H1 (cell line): ENCODE results near the gene RCL1. TPM values are rescaled to one million over a fixed set of nuclear protein-coding genes. Genes with fewer than 3 reads are reported as not detected.

Source experiments
- CTCF ChIA-PET: fragments of 300-600 bp; sonication (Branson Sonifier 250); formaldehyde crosslinking; loops from one replicate; lab custom pipeline; 2021; ENCODE audit not compliant: partially characterized antibody; lab: Charles Lee
- POLR2A ChIA-PET: fragments of 300-600 bp; sonication (Branson Sonifier 250); formaldehyde crosslinking; loops from one replicate; lab custom pipeline; 2021; ENCODE audit warnings: inconsistent platforms; ENCODE audit not compliant: partially characterized antibody; lab: Charles Lee
- DNase-seq, 2 experiments: peaks; one replicate each; pipeline versions ENCODE4 v3.0.0 to v3.0.0-alpha.2; 2010 to 2022; ENCODE audit warnings: low spot score in 2 of 2, low read depth in 1 of 2, mixed read lengths in 1 of 2
- FAIRE-seq: peaks from 2 replicates; lab custom pipeline; 2011; peaks lifted over from hg19 to GRCh38; lab: Jason Lieb, UNC
- H2AFZ ChIP-seq: 2 replicates; pipeline ENCODE4 v1.8.1; 2012; ENCODE audit warnings: low read length, inconsistent platforms
- H2AK5ac ChIP-seq: 2 replicates; pipeline ENCODE4 v1.6.1; 2013; ENCODE audit warnings: low read depth, low read length
- H2BK120ac ChIP-seq: replicated peaks from 2 replicates; pipeline ENCODE3; 2013; ENCODE audit warnings: low read depth, low read length, inconsistent platforms
- H2BK12ac ChIP-seq: 2 replicates; pipeline ENCODE4 v1.6.1; 2013; ENCODE audit warnings: low read depth, low read length
- H2BK15ac ChIP-seq: 2 replicates; pipeline ENCODE4 v1.6.1; 2013; ENCODE audit warnings: low read length
- H2BK20ac ChIP-seq: 2 replicates; pipeline ENCODE4 v1.6.1; 2013; ENCODE audit warnings: low read length
- H2BK5ac ChIP-seq: 2 replicates; pipeline ENCODE4 v1.6.1; 2013; ENCODE audit warnings: low read depth, low read length
- H3K14ac ChIP-seq: 2 replicates; pipeline ENCODE4 v1.6.1; 2013; ENCODE audit warnings: inconsistent platforms; ENCODE audit not compliant: insufficient read length
- H3K18ac ChIP-seq: 2 replicates; pipeline ENCODE4 v1.6.1; 2013; ENCODE audit warnings: low read length; ENCODE audit errors: extremely low read depth
- H3K23ac ChIP-seq: 2 replicates; pipeline ENCODE4 v1.6.1; 2013; ENCODE audit warnings: inconsistent platforms; ENCODE audit not compliant: insufficient read length
- H3K23me2 ChIP-seq: 2 replicates; pipeline ENCODE4 v1.6.1; 2013; ENCODE audit warnings: low read depth, low read length
- H3K27ac ChIP-seq: 2 replicates; pipeline ENCODE4 v1.6.1; 2011; ENCODE audit warnings: low read depth, low read length, inconsistent platforms
- H3K27me3 ChIP-seq, 4 experiments: replicated peaks in 1 of 4; 1 replicate in 1 of 4; 2 replicates in 3 of 4; pipeline versions ENCODE4 v1.6.1 to v1.8.1; 2011 to 2013; ENCODE audit warnings: low read length in 3 of 4, mild to moderate bottlenecking in 3 of 4, inconsistent platforms in 2 of 4, mixed read lengths in 2 of 4, moderate library complexity in 1 of 4; ENCODE audit not compliant: control insufficient read depth in 3 of 4, insufficient read depth in 3 of 4; ENCODE audit errors: extremely low read depth in 1 of 4
- H3K36me3 ChIP-seq, 4 experiments: 2 replicates each; pipeline versions ENCODE4 v1.6.1 to v1.8.1; 2011 to 2013; ENCODE audit warnings: mild to moderate bottlenecking in 4 of 4, low read length in 3 of 4, moderate library complexity in 2 of 4, control low read depth in 1 of 4, inconsistent platforms in 1 of 4; ENCODE audit not compliant: insufficient read depth in 4 of 4, control insufficient read depth in 2 of 4
- H3K4ac ChIP-seq: replicated peaks from 2 replicates; pipeline ENCODE3; 2013; ENCODE audit warnings: low read length, low read depth, mixed read lengths, inconsistent platforms; ENCODE audit not compliant: insufficient read length
- H3K4me1 ChIP-seq, 4 experiments: replicated peaks in 1 of 4; 1 replicate in 1 of 4; 2 replicates in 3 of 4; pipeline versions ENCODE4 v1.6.1 to v1.8.1; 2011 to 2013; ENCODE audit warnings: low read length in 3 of 4, inconsistent platforms in 2 of 4, mixed read lengths in 1 of 4; ENCODE audit not compliant: insufficient read depth in 4 of 4, control insufficient read depth in 3 of 4
- H3K4me2 ChIP-seq, 2 experiments: 2 replicates each; pipeline versions ENCODE4 v1.6.1 to v1.8.1; 2011 to 2013; ENCODE audit warnings: low read depth in 2 of 2, low read length in 2 of 2, control low read depth in 1 of 2, inconsistent platforms in 1 of 2, mild to moderate bottlenecking in 1 of 2; ENCODE audit not compliant: insufficient read depth in 1 of 2
- H3K4me3 ChIP-seq, 4 experiments: fragments of 200-600, 300-600 bp in 1 of 4; sonication (generic), shearing (Covaris generic), sonication (Bioruptor Twin) in 1 of 4; 2 replicates each; pipeline versions ENCODE4 v1.5.1 to v1.8.1; 2011 to 2016; ENCODE audit warnings: low read length in 4 of 4, low read depth in 3 of 4, control low read depth in 2 of 4, inconsistent platforms in 2 of 4, mild to moderate bottlenecking in 2 of 4, mixed read lengths in 1 of 4, moderate library complexity in 1 of 4; ENCODE audit not compliant: insufficient read depth in 2 of 4; ENCODE audit errors: extremely low read depth in 1 of 4
- H3K56ac ChIP-seq: replicated peaks from 2 replicates; pipeline ENCODE3; 2013; ENCODE audit warnings: low read depth, mild to moderate bottlenecking, mixed read lengths, low read length, inconsistent platforms; ENCODE audit not compliant: insufficient read length
- H3K79me1 ChIP-seq: 2 replicates; pipeline ENCODE4 v1.6.1; 2013; ENCODE audit warnings: low read depth, low read length, control low read depth
- H3K79me2 ChIP-seq, 2 experiments: 2 replicates each; pipeline versions ENCODE4 v1.6.1 to v1.8.1; 2012 to 2013; ENCODE audit warnings: low read length in 2 of 2, mild to moderate bottlenecking in 2 of 2, inconsistent platforms in 1 of 2; ENCODE audit not compliant: insufficient read depth in 2 of 2, control insufficient read depth in 1 of 2
- H3K9ac ChIP-seq, 4 experiments: replicated peaks in 1 of 4; 1 replicate in 1 of 4; 2 replicates in 3 of 4; pipeline versions ENCODE4 v1.6.1 to v1.8.1; 2011 to 2013; ENCODE audit warnings: low read depth in 3 of 4, low read length in 3 of 4, control low read depth in 2 of 4, mild to moderate bottlenecking in 2 of 4, moderate library complexity in 2 of 4, inconsistent platforms in 1 of 4; ENCODE audit errors: extremely low read depth in 1 of 4
- H3K9me3 ChIP-seq, 2 experiments: 2 replicates each; pipeline versions ENCODE4 v1.6.1 to v1.8.1; 2012 to 2013; ENCODE audit warnings: mild to moderate bottlenecking in 2 of 2, moderate library complexity in 2 of 2, control low read depth in 1 of 2, inconsistent platforms in 1 of 2, low read depth in 1 of 2, low read length in 1 of 2, mixed read lengths in 1 of 2; ENCODE audit not compliant: insufficient read depth in 2 of 2
- H4K20me1 ChIP-seq, 2 experiments: replicated peaks in 1 of 2; 2 replicates each; pipeline versions ENCODE3 to v1.8.1; 2011 to 2013; ENCODE audit warnings: inconsistent platforms in 2 of 2, low read length in 2 of 2, mild to moderate bottlenecking in 1 of 2; ENCODE audit not compliant: insufficient read depth in 2 of 2, control insufficient read depth in 1 of 2
- H4K5ac ChIP-seq: 2 replicates; pipeline ENCODE4 v1.6.1; 2013; ENCODE audit warnings: low read length, low read depth, mixed read lengths, inconsistent platforms; ENCODE audit not compliant: insufficient read length
- H4K8ac ChIP-seq: 2 replicates; pipeline ENCODE4 v1.8.0; 2013; ENCODE audit warnings: mild to moderate bottlenecking, moderate library complexity, low read length, inconsistent platforms; ENCODE audit not compliant: insufficient read depth; ENCODE audit errors: extremely low read depth
- H4K91ac ChIP-seq: replicated peaks from 2 replicates; pipeline ENCODE3; 2013; ENCODE audit warnings: low read length, mixed read lengths, inconsistent platforms; ENCODE audit not compliant: insufficient read length
- CBX8 ChIP-seq: fragments of 300-800, 300-1000 bp; sonication (generic); IDR thresholded peaks from 2 replicates; pipeline ENCODE4 v1.7.1; 2016; ENCODE audit warnings: low read depth, low read length, borderline replicate concordance
- EGR1 ChIP-seq: IDR thresholded peaks from 2 replicates; pipeline ENCODE4 v1.6.1; 2011; ENCODE audit warnings: low read depth, low read length, borderline replicate concordance
- GABPA ChIP-seq: IDR thresholded peaks from 2 replicates; pipeline ENCODE4 v1.6.1; 2011; ENCODE audit warnings: mild to moderate bottlenecking, low read length, moderate library complexity, borderline replicate concordance; ENCODE audit not compliant: insufficient read depth
- KDM1A ChIP-seq: fragments of 200-600, 300-600 bp; sonication (generic); IDR thresholded peaks from 2 replicates; pipeline ENCODE4 v1.7.1; 2016; ENCODE audit warnings: mild to moderate bottlenecking, low read length, borderline replicate concordance
- RFX5 ChIP-seq: IDR thresholded peaks from 2 replicates; pipeline ENCODE4 v1.6.1; 2011; ENCODE audit warnings: low read depth, low read length, improper control_type of control experiment, borderline replicate concordance
- RNF2 ChIP-seq: fragments of 200-900, 300-1000 bp; sonication (generic); IDR thresholded peaks from 2 replicates; pipeline ENCODE4 v1.7.1; 2016; ENCODE audit warnings: borderline replicate concordance, low read depth, mild to moderate bottlenecking, antibody characterized with exemption, low read length; ENCODE audit not compliant: poor library complexity, severe bottlenecking; ENCODE audit errors: missing control alignments
- RXRA ChIP-seq: IDR thresholded peaks from 2 replicates; pipeline ENCODE4 v1.6.1; 2011; ENCODE audit warnings: low read depth, mild to moderate bottlenecking, low read length, moderate library complexity; ENCODE audit not compliant: insufficient read depth
- SIN3A ChIP-seq, 2 experiments: IDR thresholded peaks in 1 of 2; conservative IDR thresholded peaks in 1 of 2; 2 replicates each; pipeline ENCODE4 v1.6.1; 2011 to 2012; ENCODE audit warnings: low read length in 2 of 2, improper control_type of control experiment in 1 of 2, low read depth in 1 of 2, mild to moderate bottlenecking in 1 of 2
- WGBS, 2 experiments: shearing (Covaris generic) in 1 of 2; methylation state at CpG; one replicate each; pipeline versions ENCODE4 v1.1.6 to v1.1.7; 2013 to 2015; ENCODE audit warnings: low lambda C conversion rate in 2 of 2, mixed read lengths in 2 of 2, inconsistent platforms in 1 of 2, low coverage in 1 of 2, missing lambda C conversion rate in 1 of 2; ENCODE audit not compliant: insufficient replicate concordance in 2 of 2, insufficient coverage in 1 of 2, insufficient read length in 1 of 2; ENCODE audit errors: extremely low coverage in 1 of 2, missing lambda C conversion rate in 1 of 2; 5-methylcytosine and 5-hydroxymethylcytosine counted together
- polyA plus RNA-seq, 7 experiments: library from polyadenylated mRNA; depleted of rRNA in 3 of 7; stranded (reverse) in 5 of 7; unstranded in 2 of 7; fragments of >200 nt in 5 of 7; fragments of 200-250 nt in 2 of 7; gene quantifications; 1 replicate in 5 of 7; 2 replicates in 1 of 7; 4 replicates in 1 of 7; pipeline versions ENCODE4 v1.2.1 to v1.2.3, GENCODE V29; 2011 to 2013; ENCODE audit warnings: missing spikeins in 2 of 7, mixed read lengths in 2 of 7
- total RNA-seq: library from RNA; stranded (reverse); fragmentation: NEBNext Ultra II Directional; extraction: Animal tissue kit (Norgen Biotek cat#: 25700); gene quantifications from 2 replicates; pipeline ENCODE4 v1.2.1, GENCODE V29; 2021
- TF ChIP-seq, protein P1 (sequence below): IDR thresholded peaks from 2 replicates; pipeline ENCODE4 v1.6.1; 2011; ENCODE audit warnings: low read length, improper control_type of control experiment
- TF ChIP-seq, protein P2 (sequence below): IDR thresholded peaks from 2 replicates; pipeline ENCODE4 v1.6.1; 2012; ENCODE audit warnings: inconsistent platforms

The RCL1 gene
- total and polyA plus RNA-seq, 2 of the 8 experiments (the other 6 are each of a cell fraction or from before 2014, with no cell fraction given): 21.0 to 29.5 TPM

DNA sequence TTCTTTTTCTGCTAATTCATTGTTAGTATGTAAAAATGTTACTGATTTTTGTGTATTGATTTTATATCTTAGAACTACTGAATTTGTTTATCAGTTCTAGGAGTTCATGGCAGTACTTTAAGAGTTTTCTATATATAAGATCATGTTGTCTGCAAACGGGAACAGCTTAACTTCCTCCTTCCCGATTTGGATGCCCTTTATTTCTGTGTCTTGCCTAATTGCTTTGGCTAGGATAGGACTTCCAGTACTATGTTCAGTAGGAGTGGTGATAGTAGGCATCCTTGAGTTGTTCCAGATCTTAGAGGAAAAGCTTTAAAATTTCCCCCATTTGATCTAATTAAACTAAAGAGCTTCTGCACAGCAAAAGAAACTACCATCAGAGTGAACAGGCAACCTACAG lies 20.1 kb downstream of the RCL1 start:
- H4K8ac ChIP-seq: no peak overlapping the region
- H2AK5ac ChIP-seq: no peak overlapping the region
- H3K27me3 ChIP-seq: no peaks in the 10 kb centered on the region
- no peak overlapping the region for H3K4ac ChIP-seq
- H3K4me2 ChIP-seq: no peak overlapping the region
- H2BK12ac ChIP-seq: no peak overlapping the region
- H3K18ac ChIP-seq: no peak overlapping the region
- DNase-seq (no peak), FAIRE-seq (no peak)
- TF ChIP-seq SIN3A (conservative IDR thresholded peaks at IDR 0.05 in 1 of 2, IDR thresholded peaks at IDR 0.05 in 1 of 2; ENCODE audit: low read depth in 1 of 2, low read length in 2 of 2) (no peak), EGR1 (no peak), KDM1A (no peak), RFX5 (no peak), RXRA (no peak), RNF2 (no peak), GABPA (no peak), CBX8 (no peak)
- TF ChIP-seq, protein P1, sequence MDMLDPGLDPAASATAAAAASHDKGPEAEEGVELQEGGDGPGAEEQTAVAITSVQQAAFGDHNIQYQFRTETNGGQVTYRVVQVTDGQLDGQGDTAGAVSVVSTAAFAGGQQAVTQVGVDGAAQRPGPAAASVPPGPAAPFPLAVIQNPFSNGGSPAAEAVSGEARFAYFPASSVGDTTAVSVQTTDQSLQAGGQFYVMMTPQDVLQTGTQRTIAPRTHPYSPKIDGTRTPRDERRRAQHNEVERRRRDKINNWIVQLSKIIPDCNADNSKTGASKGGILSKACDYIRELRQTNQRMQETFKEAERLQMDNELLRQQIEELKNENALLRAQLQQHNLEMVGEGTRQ: no peak
- TF ChIP-seq, protein P2, sequence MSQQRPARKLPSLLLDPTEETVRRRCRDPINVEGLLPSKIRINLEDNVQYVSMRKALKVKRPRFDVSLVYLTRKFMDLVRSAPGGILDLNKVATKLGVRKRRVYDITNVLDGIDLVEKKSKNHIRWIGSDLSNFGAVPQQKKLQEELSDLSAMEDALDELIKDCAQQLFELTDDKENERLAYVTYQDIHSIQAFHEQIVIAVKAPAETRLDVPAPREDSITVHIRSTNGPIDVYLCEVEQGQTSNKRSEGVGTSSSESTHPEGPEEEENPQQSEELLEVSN: no peak
- no peak overlapping the region for H3K9ac ChIP-seq
- no peak overlapping the region for H2BK15ac ChIP-seq
- no peak overlapping the region for H3K27ac ChIP-seq
- H3K56ac ChIP-seq: no peak overlapping the region
- H4K20me1 ChIP-seq: peaks cover 5 to 7% of the 10 kb centered on the region in 2 experiments
- H3K23me2 ChIP-seq: no peaks in the 10 kb centered on the region
- no peak overlapping the region for H2AFZ ChIP-seq
- no peak overlapping the region for H4K5ac ChIP-seq
- ChIA-PET CTCF (no interaction called here), POLR2A (no interaction called here)
- no peak overlapping the region for H3K4me3 ChIP-seq
- no peak overlapping the region for H2BK5ac ChIP-seq
- no peak overlapping the region for H2BK20ac ChIP-seq
- H3K79me2 ChIP-seq: peaks cover 3 to 85% of the 10 kb centered on the region in 2 experiments
- H4K91ac ChIP-seq: no peak overlapping the region
- WGBS, 2 experiments: 92% methylated on average over 2 of the region's 2 CpGs; no CpG with 5 or more reads in 1 of the 2 experiments
- H3K79me1 ChIP-seq: peaks cover 10% of the 10 kb centered on the region
- no peak overlapping the region for H3K14ac ChIP-seq
- H3K9me3 ChIP-seq: no peaks in the 10 kb centered on the region
- H2BK120ac ChIP-seq: no peak overlapping the region
- no peak overlapping the region for H3K23ac ChIP-seq
- H3K4me1 ChIP-seq: no peaks in the 10 kb centered on the region
- no peaks in the 10 kb centered on the region for H3K36me3 ChIP-seq
